Endodermal cell (in vitro differentiated cells): Measurements from ENCODE around the gene SRSF6. TPM values are rescaled to one million over a fixed set of nuclear protein-coding genes. Genes with fewer than 3 reads are reported as not detected.

Experiments
- DNase-seq: peaks from one replicate; pipeline ENCODE4 v3.0.0-alpha.2; 2017
- H3K27ac ChIP-seq: 2 replicates; pipeline ENCODE4 v1.5.1; 2013; ENCODE audit warnings: mild to moderate bottlenecking, low read depth, low read length, moderate library complexity
- H3K27me3 ChIP-seq: 2 replicates; pipeline ENCODE4 v1.6.1; 2013; ENCODE audit warnings: mild to moderate bottlenecking, low read length, moderate library complexity; ENCODE audit not compliant: insufficient read depth, control insufficient read depth, poor library complexity, severe bottlenecking
- H3K36me3 ChIP-seq: 2 replicates; pipeline ENCODE4 v1.7.0; 2013; ENCODE audit warnings: mild to moderate bottlenecking, low read length, moderate library complexity; ENCODE audit not compliant: control insufficient read depth, insufficient read depth
- H3K4me1 ChIP-seq: one replicate; pipeline ENCODE4 v1.7.0; 2013; ENCODE audit warnings: low read length; ENCODE audit not compliant: control insufficient read depth, insufficient read depth
- H3K4me3 ChIP-seq: 2 replicates; pipeline ENCODE4 v1.5.1; 2013; ENCODE audit warnings: mild to moderate bottlenecking, low read length, moderate library complexity
- H3K9ac ChIP-seq: 2 replicates; pipeline ENCODE4 v1.6.1; 2013; ENCODE audit warnings: mild to moderate bottlenecking, low read length, moderate library complexity; ENCODE audit not compliant: poor library complexity, severe bottlenecking; ENCODE audit errors: extremely low read depth
- H3K9me3 ChIP-seq: 2 replicates; pipeline ENCODE4 v1.6.1; 2013; ENCODE audit warnings: mild to moderate bottlenecking, low read length, moderate library complexity; ENCODE audit not compliant: control insufficient read depth
- H3K27ac Mint-ChIP-seq: 2 replicates; pipeline ENCODE4 v1.8.0; 2020; ENCODE audit warnings: mixed read lengths
- H3K27me3 Mint-ChIP-seq: 2 replicates; pipeline ENCODE4 v1.8.0; 2021; ENCODE audit warnings: mild to moderate bottlenecking, mixed read lengths; ENCODE audit not compliant: insufficient read depth
- H3K36me3 Mint-ChIP-seq: 2 replicates; pipeline ENCODE4 v1.8.0; 2020; ENCODE audit warnings: low read depth, mixed read lengths
- H3K4me1 Mint-ChIP-seq: 2 replicates; pipeline ENCODE4 v1.8.0; 2020; ENCODE audit warnings: mixed read lengths
- H3K4me3 Mint-ChIP-seq: 2 replicates; pipeline ENCODE4 v1.8.0; 2020; ENCODE audit warnings: mild to moderate bottlenecking, moderate library complexity, mixed read lengths
- H3K9me3 Mint-ChIP-seq: 2 replicates; pipeline ENCODE4 v1.8.0; 2020; ENCODE audit warnings: mild to moderate bottlenecking, mixed read lengths
- CTCF ChIP-seq: fragments of 200-600 bp; sonication (generic); conservative IDR thresholded peaks from 2 replicates; pipeline ENCODE4 v1.5.0; 2021; ENCODE audit warnings: antibody characterized with exemption, mild to moderate bottlenecking
- WGBS, 2 experiments: methylation state at CpG; one replicate each; pipeline versions ENCODE4 v1.1.5 to v1.1.7; 2013; ENCODE audit warnings: missing lambda C conversion rate in 2 of 2, mixed read lengths in 1 of 2; ENCODE audit not compliant: insufficient coverage in 1 of 2, insufficient read length in 1 of 2; 5-methylcytosine and 5-hydroxymethylcytosine counted together
- total RNA-seq, 2 donors: library from RNA; stranded (reverse); fragmentation: NEBNext Ultra II Directional in 1 of 2; extraction: Animal tissue kit (Norgen Biotek cat#: 25700) in 1 of 2; gene quantifications; 2 replicates in 1 of 2; 3 replicates in 1 of 2; pipeline ENCODE4 v1.2.1, GENCODE V29; 2021

SRSF6 gene
- total RNA-seq, 2 donors from 2014 or later, result 146 to 199 TPM

GRCh38 chr20:43460172-43460829 is 2.6 kb downstream of the SRSF6 start:
- H3K9me3 Mint-ChIP-seq, result no peaks in the 10 kb centered on the region
- H3K27me3 Mint-ChIP-seq, result no peaks in the 10 kb centered on the region
- Histone ChIP-seq H3K4me3 (peak overlapping the region; percentile 90), H3K9me3 (no peaks in the 10 kb centered on the region), H3K36me3 (peaks cover 64% of the 10 kb centered on the region), H3K27me3 (no peaks in the 10 kb centered on the region), H3K9ac (no peak overlapping the region), H3K4me1 (peaks cover 5% of the 10 kb centered on the region), H3K27ac (no peak overlapping the region)
- H3K4me3 Mint-ChIP-seq, result peak overlapping the region; percentile 89
- peaks cover 64% of the 10 kb centered on the region for H3K36me3 Mint-ChIP-seq
- peak overlapping the region; percentile 65 for H3K27ac Mint-ChIP-seq
- DNase-seq, result no peak
- peaks cover 14% of the 10 kb centered on the region for H3K4me1 Mint-ChIP-seq
- WGBS, 2 experiments, result 97 to 98% methylated on average over 19 to 23 of the region's 23 CpGs
- no peak for TF ChIP-seq CTCF

- Mint-ChIP-seq H3K4me1 (peaks cover 14% of the 10 kb centered on the region), H3K9me3 (no peaks in the 10 kb centered on the region), H3K36me3 (peaks cover 69% of the 10 kb centered on the region), H3K27me3 (no peaks in the 10 kb centered on the region), H3K4me3 (peak overlapping the region; percentile 89), H3K27ac (peak overlapping the region; percentile 65)
- DNase-seq, result no peak
- H3K27ac ChIP-seq, result no peak overlapping the region
- no peaks in the 10 kb centered on the region for H3K9me3 ChIP-seq
- TF ChIP-seq CTCF, result no peak
- peaks cover 5% of the 10 kb centered on the region for H3K4me1 ChIP-seq
- peaks cover 69% of the 10 kb centered on the region for H3K36me3 ChIP-seq
- WGBS, 2 experiments, result 98 to 99% methylated on average over 6 to 10 of the region's 10 CpGs
- H3K9ac ChIP-seq, result no peak overlapping the region
- peak overlapping the region; percentile 90 for H3K4me3 ChIP-seq
- H3K27me3 ChIP-seq, result no peaks in the 10 kb centered on the region
Measured at GRCh38 chr20:43460830-43461200, 3.1 kb downstream of the SRSF6 start.

- H3K27ac ChIP-seq, result no peak overlapping the region
Measured at GRCh38 chr20:43461894-43462659, 4.4 kb downstream of the SRSF6 start.

More at GRCh38 chr20:43461894-43462659, 4.4 kb downstream of the SRSF6 start:
- Mint-ChIP-seq H3K4me3 (no peak overlapping the region), H3K4me1 (peaks cover 12% of the 10 kb centered on the region), H3K9me3 (no peaks in the 10 kb centered on the region), H3K27ac (peak overlapping the region; percentile 82), H3K36me3 (peaks cover 78% of the 10 kb centered on the region), H3K27me3 (no peaks in the 10 kb centered on the region)
- Histone ChIP-seq H3K36me3 (peaks cover 81% of the 10 kb centered on the region), H3K4me3 (peak overlapping the region; percentile 19), H3K9ac (no peak overlapping the region), H3K27me3 (no peaks in the 10 kb centered on the region), H3K9me3 (no peaks in the 10 kb centered on the region), H3K4me1 (peaks cover 5% of the 10 kb centered on the region)
- DNase-seq, result no peak
- no peak for TF ChIP-seq CTCF
- WGBS, 2 experiments, result 96 to 100% methylated on average over 2 to 3 of the region's 3 CpGs
